GM12801 (cell line): ENCODE data around the gene MYH9.

Experiments used
- CTCF ChIP-seq: IDR thresholded peaks from one replicate; pipeline ENCODE4 v1.5.1; 2011; ENCODE audit warnings: control low read depth; ENCODE audit not compliant: insufficient read length; ENCODE audit errors: extremely low read depth

The MYH9 gene

GRCh38 chr22:36406721-36407120 lies 19.0 kb upstream of the MYH9 start:
- TF ChIP-seq CTCF: no peak

GRCh38 chr22:36405671-36406538 lies 18.1 kb upstream of the MYH9 start:
- no peak for TF ChIP-seq CTCF

GRCh38 chr22:36405221-36405661 lies 17.5 kb upstream of the MYH9 start:
- no peak for TF ChIP-seq CTCF

- no peak for TF ChIP-seq CTCF
These were observed 16.7 kb upstream of the MYH9 start for GRCh38 chr22:36404446-36404845.

GRCh38 chr22:36399472-36399778 lies 11.7 kb upstream of the MYH9 start:
- TF ChIP-seq CTCF: no peak

GRCh38 chr22:36398601-36399471 lies 11.1 kb upstream of the MYH9 start:
- no peak for TF ChIP-seq CTCF
